Endothelial cell (in vitro differentiated cells): ENCODE data around the gene TFEB. TPM values are rescaled to one million over a fixed set of nuclear protein-coding genes. Genes with fewer than 3 reads are reported as not detected.

ENCODE experiments used
- DNase-seq: peaks from one replicate; pipeline ENCODE4 v3.0.0; 2021; ENCODE audit warnings: low spot score
- H3K27ac Mint-ChIP-seq: one replicate; pipeline ENCODE4 v1.8.0; 2021; ENCODE audit warnings: mixed read lengths, inconsistent platforms; ENCODE audit not compliant: unreplicated experiment
- H3K27me3 Mint-ChIP-seq: one replicate; pipeline ENCODE4 v1.8.0; 2021; ENCODE audit warnings: mild to moderate bottlenecking, moderate library complexity, mixed read lengths, inconsistent platforms; ENCODE audit not compliant: unreplicated experiment
- H3K36me3 Mint-ChIP-seq: one replicate; pipeline ENCODE4 v1.8.0; 2021; ENCODE audit warnings: mild to moderate bottlenecking, low read depth, mixed read lengths, inconsistent platforms; ENCODE audit not compliant: unreplicated experiment
- H3K4me1 Mint-ChIP-seq: one replicate; pipeline ENCODE4 v1.8.0; 2021; ENCODE audit warnings: mild to moderate bottlenecking, mixed read lengths, inconsistent platforms; ENCODE audit not compliant: unreplicated experiment
- H3K4me3 Mint-ChIP-seq: one replicate; pipeline ENCODE4 v1.8.0; 2021; ENCODE audit warnings: mild to moderate bottlenecking, mixed read lengths, inconsistent platforms; ENCODE audit not compliant: unreplicated experiment
- H3K9me3 Mint-ChIP-seq: one replicate; pipeline ENCODE4 v1.8.0; 2021; ENCODE audit warnings: mixed read lengths, inconsistent platforms; ENCODE audit not compliant: unreplicated experiment
- total RNA-seq: library from RNA; stranded (reverse); fragmentation: NEBNext Ultra II Directional; extraction: Animal tissue kit (Norgen Biotek cat#: 25700); gene quantifications from one replicate; pipeline ENCODE4 v1.2.1, GENCODE V29; 2021; ENCODE audit not compliant: unreplicated experiment
- TF ChIP-seq, protein P1 (sequence below): fragments of 200-600 bp; sonication (generic); IDR thresholded peaks from one replicate; pipeline ENCODE4 v1.5.0; 2021; ENCODE audit warnings: antibody characterized with exemption; ENCODE audit not compliant: unreplicated experiment

The TFEB gene
- total RNA-seq, 1 donor from 2014 or later, result 10.4 TPM

DNA sequence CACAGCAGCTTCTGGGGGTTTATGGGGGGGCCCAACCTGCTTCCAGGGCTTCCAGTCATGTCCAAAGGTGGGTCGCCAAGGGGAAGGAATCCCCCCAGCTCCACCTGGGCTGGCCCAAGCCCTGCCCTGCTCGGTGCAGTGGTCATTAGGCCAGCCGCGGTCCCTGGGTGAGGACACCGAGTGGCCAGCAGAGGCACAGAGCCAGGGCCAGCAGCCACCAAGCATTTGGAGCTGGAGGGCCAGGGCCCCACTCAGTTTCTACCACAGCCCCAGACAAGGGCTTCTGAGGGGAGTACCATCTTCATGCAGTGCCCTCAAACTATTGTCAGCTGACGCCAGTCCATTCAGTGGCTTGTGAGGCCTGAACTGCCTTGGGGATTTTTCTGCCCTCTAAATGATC, 39.6 kb downstream of the TFEB start:
- H3K4me1 Mint-ChIP-seq, result peaks cover 38% of the 10 kb centered on the region
- no peak overlapping the region for H3K27ac Mint-ChIP-seq
- no peaks in the 10 kb centered on the region for H3K9me3 Mint-ChIP-seq
- no peak for DNase-seq
- H3K36me3 Mint-ChIP-seq, result no peaks in the 10 kb centered on the region
- TF ChIP-seq, protein P1, sequence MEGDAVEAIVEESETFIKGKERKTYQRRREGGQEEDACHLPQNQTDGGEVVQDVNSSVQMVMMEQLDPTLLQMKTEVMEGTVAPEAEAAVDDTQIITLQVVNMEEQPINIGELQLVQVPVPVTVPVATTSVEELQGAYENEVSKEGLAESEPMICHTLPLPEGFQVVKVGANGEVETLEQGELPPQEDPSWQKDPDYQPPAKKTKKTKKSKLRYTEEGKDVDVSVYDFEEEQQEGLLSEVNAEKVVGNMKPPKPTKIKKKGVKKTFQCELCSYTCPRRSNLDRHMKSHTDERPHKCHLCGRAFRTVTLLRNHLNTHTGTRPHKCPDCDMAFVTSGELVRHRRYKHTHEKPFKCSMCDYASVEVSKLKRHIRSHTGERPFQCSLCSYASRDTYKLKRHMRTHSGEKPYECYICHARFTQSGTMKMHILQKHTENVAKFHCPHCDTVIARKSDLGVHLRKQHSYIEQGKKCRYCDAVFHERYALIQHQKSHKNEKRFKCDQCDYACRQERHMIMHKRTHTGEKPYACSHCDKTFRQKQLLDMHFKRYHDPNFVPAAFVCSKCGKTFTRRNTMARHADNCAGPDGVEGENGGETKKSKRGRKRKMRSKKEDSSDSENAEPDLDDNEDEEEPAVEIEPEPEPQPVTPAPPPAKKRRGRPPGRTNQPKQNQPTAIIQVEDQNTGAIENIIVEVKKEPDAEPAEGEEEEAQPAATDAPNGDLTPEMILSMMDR, result no peak
- peaks cover 10% of the 10 kb centered on the region for H3K27me3 Mint-ChIP-seq
- no peak overlapping the region for H3K4me3 Mint-ChIP-seq

DNA sequence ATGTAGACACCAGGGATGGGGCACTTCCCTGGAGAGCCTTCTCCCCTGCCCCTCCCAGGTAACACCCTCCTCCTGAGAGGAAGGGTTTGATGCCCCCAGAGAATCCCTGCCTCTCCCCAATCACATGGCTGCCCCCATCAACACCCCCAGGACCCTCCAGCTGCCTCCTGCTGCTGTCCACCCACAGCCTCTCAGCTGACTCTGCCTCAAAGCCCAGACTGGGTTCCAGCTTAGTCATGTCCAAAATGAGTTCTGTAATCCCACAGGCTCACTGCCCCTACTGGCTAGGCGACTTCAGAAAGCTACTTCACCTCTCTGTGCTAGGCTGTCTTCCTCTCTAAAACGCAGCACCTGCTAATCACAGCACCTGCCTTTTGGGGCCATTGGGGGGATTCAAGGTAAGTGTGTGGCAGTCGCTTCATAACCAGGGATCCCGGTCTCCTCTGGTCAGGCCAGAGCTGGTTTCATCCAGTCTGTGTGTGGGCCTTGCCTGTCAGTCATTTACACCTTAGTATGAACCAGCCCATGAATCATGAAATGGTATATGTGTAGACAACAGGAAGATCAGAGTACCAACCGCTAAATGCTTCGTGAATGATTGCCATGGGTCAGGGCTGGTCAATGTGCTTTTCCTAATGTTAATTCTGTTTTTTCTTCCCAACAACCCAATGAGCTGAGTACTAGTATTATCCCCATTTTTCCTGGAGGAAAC, 40.4 kb downstream of the TFEB start:
- Mint-ChIP-seq H3K4me1 (peaks cover 32% of the 10 kb centered on the region), H3K27ac (no peak overlapping the region), H3K36me3 (no peaks in the 10 kb centered on the region), H3K4me3 (no peak overlapping the region), H3K9me3 (no peaks in the 10 kb centered on the region), H3K27me3 (peaks cover 13% of the 10 kb centered on the region)
- no peak for DNase-seq
- TF ChIP-seq, protein P1, result no peak

DNA sequence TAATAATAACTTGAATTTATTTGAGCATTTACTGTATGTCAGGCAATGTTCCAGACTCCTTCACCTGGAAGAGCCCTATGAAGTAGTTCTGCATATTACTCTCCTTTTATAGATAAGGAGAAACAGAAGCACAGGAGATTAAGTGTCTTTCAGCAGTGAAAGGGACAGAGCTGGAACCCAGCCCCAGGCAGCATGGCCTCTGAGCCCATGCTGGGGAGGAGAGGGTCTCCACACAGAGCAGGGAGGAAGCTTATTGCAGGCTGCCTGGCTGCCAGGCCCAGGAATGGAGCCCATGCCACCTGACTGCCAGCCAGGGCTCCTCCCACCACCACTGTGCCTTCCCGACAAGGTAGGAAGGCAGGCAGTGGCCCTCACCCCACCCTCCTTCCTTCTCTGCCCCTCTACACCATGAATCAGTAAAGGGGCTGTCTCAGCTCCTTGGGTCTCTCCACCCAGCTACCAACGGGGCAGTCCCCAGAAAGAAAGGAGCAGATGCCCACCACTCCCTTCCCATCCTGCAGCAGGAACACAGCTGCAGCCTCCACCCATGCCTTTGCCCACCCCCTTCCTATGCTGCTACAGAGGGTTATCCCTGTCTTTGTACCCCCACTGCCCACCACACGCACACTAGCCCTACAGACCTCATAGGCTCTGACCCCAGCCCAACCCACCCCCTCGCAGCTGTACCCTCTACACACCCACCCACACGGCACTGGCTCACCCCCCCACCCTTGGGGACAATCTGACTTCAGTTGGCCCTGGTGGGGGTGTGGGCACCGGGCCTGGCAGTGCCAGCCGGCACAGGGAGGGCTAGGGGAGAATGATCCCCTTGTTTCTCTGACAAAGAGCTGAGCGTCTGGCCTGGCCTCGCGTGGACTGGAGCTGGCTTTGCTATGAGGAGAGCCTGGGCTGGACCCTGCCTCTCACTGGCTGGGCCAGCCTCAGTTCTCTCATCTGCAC, 41.8 kb downstream of the TFEB start:
- Mint-ChIP-seq H3K4me3 (no peak overlapping the region), H3K4me1 (peaks cover 18% of the 10 kb centered on the region), H3K36me3 (no peaks in the 10 kb centered on the region), H3K27me3 (peaks cover 7% of the 10 kb centered on the region), H3K9me3 (no peaks in the 10 kb centered on the region), H3K27ac (no peak overlapping the region)
- no peak for DNase-seq
- TF ChIP-seq, protein P1, result no peak

DNA sequence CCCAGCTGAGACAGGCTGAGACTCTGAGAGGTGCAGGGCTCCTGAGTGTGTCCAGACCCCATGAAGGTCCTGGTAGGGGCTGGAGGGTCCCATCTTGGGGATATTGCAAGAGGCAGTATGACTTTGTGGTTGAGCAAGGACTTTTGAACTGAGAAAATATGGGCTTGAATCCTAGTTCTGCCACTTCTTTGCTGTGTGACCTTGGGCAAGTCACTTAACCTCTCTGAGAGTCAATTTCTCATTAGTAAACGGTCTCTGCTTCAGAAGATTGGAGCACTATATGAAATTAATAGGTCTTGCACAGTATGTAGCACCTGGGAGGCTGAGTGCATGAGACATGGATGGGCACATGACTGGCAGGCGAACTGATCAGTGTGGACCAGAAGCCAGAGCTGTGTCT, 42.7 kb downstream of the TFEB start:
- H3K9me3 Mint-ChIP-seq, result no peaks in the 10 kb centered on the region
- no peak overlapping the region for H3K27ac Mint-ChIP-seq
- no peaks in the 10 kb centered on the region for H3K36me3 Mint-ChIP-seq
- DNase-seq, result no peak
- peaks cover 5% of the 10 kb centered on the region for H3K27me3 Mint-ChIP-seq
- H3K4me1 Mint-ChIP-seq, result peaks cover 11% of the 10 kb centered on the region
- TF ChIP-seq, protein P1, result no peak
- no peak overlapping the region for H3K4me3 Mint-ChIP-seq
